K562 (cell line): ENCODE data around the gene ATXN2L. TPM values are rescaled to one million over a fixed set of nuclear protein-coding genes. Genes with fewer than 3 reads are reported as not detected.

Source experiments
- ATAC-seq: fragments of 200-7000 bp; cut with Tn5 transposase; 3 replicates; pipeline ENCODE4 v1.9.1; 2020; ENCODE audit warnings: moderate library complexity
- BruUV-seq: library from RNA; stranded (reverse); fragments of 400-500 nt; replicated peaks from 2 replicates; lab custom pipeline; 2021; lab: Mats Ljungman, UMichigan
- CTCF ChIA-PET: fragments of 300-600 bp; formaldehyde crosslinking; extraction: SDS; loops from one replicate; lab custom pipeline; 2021; ENCODE audit warnings: low intra/inter-chr PET ratio; lab: Yijun Ruan, JAX
- POLR2A ChIA-PET: fragments of 300-600, 350-650 bp; sonication (Branson Sonifier 250); formaldehyde crosslinking; extraction: SDS; loops from one replicate; lab custom pipeline; 2021; ENCODE audit warnings: antibody characterized with exemption, inconsistent platforms; lab: Yijun Ruan, JAX
- DNase-seq, 4 experiments: peaks; one replicate each; pipeline versions ENCODE4 v3.0.0 to v3.0.0-alpha.2; 2011 to 2018; ENCODE audit warnings: low spot score in 3 of 4, mixed read lengths in 3 of 4; ENCODE audit errors: extremely low read depth in 1 of 4
- FAIRE-seq: peaks from 2 replicates; lab custom pipeline; 2011; peaks lifted over from hg19 to GRCh38; lab: Jason Lieb, UNC
- H2AFZ ChIP-seq: 2 replicates; pipeline ENCODE4 v1.6.0; 2011; ENCODE audit warnings: low read depth, low read length, control low read depth, inconsistent platforms
- H3K27ac ChIP-seq: fragments of 200-600 bp; 3 replicates; pipeline ENCODE4 v1.8.0; 2011; ENCODE audit warnings: low read depth, mild to moderate bottlenecking, control low read depth, inconsistent platforms, low read length, moderate library complexity, mixed read lengths; ENCODE audit errors: extremely low read depth
- H3K27me3 ChIP-seq, 2 experiments: fragments of 300-600 bp in 1 of 2; 2 replicates in 1 of 2; 3 replicates in 1 of 2; pipeline versions ENCODE4 v1.6.0 to v1.8.0; 2011; ENCODE audit warnings: inconsistent platforms in 2 of 2, low read length in 2 of 2, mild to moderate bottlenecking in 1 of 2, mixed read lengths in 1 of 2, moderate library complexity in 1 of 2; ENCODE audit not compliant: control insufficient read depth in 2 of 2, insufficient read depth in 2 of 2
- H3K36me3 ChIP-seq: fragments of 300-600 bp; 3 replicates; pipeline ENCODE4 v1.8.0; 2011; ENCODE audit warnings: mild to moderate bottlenecking, low read length, inconsistent platforms; ENCODE audit not compliant: control insufficient read depth, insufficient read depth
- H3K4me1 ChIP-seq, 2 experiments: fragments of 200-600 bp in 1 of 2; replicated peaks in 1 of 2; 2 replicates in 1 of 2; 3 replicates in 1 of 2; pipeline versions ENCODE4 v1.5.1 to v1.8.0; 2011; ENCODE audit warnings: inconsistent platforms in 2 of 2, low read length in 2 of 2, mild to moderate bottlenecking in 1 of 2, mixed read lengths in 1 of 2, moderate library complexity in 1 of 2; ENCODE audit not compliant: control insufficient read depth in 2 of 2, insufficient read depth in 2 of 2
- H3K4me2 ChIP-seq: 2 replicates; pipeline ENCODE4 v1.6.1; 2011; ENCODE audit warnings: low read length, control low read depth, inconsistent platforms, mixed read lengths; ENCODE audit not compliant: insufficient read depth
- H3K4me3 ChIP-seq: fragments of 200-600 bp; sonication (generic), shearing (Covaris generic); 2 replicates; pipeline ENCODE4 v1.5.1; 2016; ENCODE audit warnings: control low read depth, inconsistent platforms
- H3K79me2 ChIP-seq: fragments of 200-600 bp; 3 replicates; pipeline ENCODE4 v1.8.0; 2011; ENCODE audit warnings: low read length, inconsistent platforms; ENCODE audit not compliant: control insufficient read depth, insufficient read depth
- H3K9ac ChIP-seq, 2 experiments: 2 replicates each; pipeline versions ENCODE4 v1.6.0 to v1.6.1; 2011; ENCODE audit warnings: low read depth in 2 of 2, low read length in 2 of 2, control low read depth in 1 of 2, inconsistent platforms in 1 of 2, mild to moderate bottlenecking in 1 of 2, mixed read lengths in 1 of 2; ENCODE audit not compliant: insufficient read depth in 1 of 2
- H3K9me1 ChIP-seq: one replicate; pipeline ENCODE4 v1.6.0; 2011; ENCODE audit warnings: inconsistent platforms, mild to moderate bottlenecking, low read length, moderate library complexity; ENCODE audit not compliant: control insufficient read depth, insufficient read depth
- H3K9me3 ChIP-seq: replicated peaks from 2 replicates; pipeline ENCODE4 v1.5.1; 2011; ENCODE audit warnings: low read depth, low read length, inconsistent platforms; ENCODE audit not compliant: control insufficient read depth, insufficient read depth
- H4K20me1 ChIP-seq: replicated peaks from 2 replicates; pipeline ENCODE4 v1.6.1; 2011; ENCODE audit warnings: low read length, inconsistent platforms, mixed read lengths; ENCODE audit not compliant: control insufficient read depth, insufficient read depth
- FIP1L1 ChIP-seq: fragments of 200-400 bp; formaldehyde crosslinking; IDR thresholded peaks from 2 replicates; pipeline ENCODE4 v1.6.1; 2018; ENCODE audit warnings: mild to moderate bottlenecking, low read depth, low read length; ENCODE audit not compliant: poor library complexity, severe bottlenecking
- GATAD2A ChIP-seq: fragments of 450-650 bp; IDR thresholded peaks from 2 replicates; pipeline ENCODE4 v1.6.1; 2017
- KAT7 ChIP-seq: sonication (generic); formaldehyde crosslinking; IDR thresholded peaks from 2 replicates; pipeline ENCODE4 v1.8.0; 2022; ENCODE audit warnings: missing genetic modification reagents, mild to moderate bottlenecking, borderline replicate concordance
- MTA2 ChIP-seq: fragments of 450-650 bp; IDR thresholded peaks from 2 replicates; pipeline ENCODE4 v1.6.1; 2016; ENCODE audit warnings: low read depth
- POLR2AphosphoS2 ChIP-seq: IDR thresholded peaks from 2 replicates; pipeline ENCODE4 v1.6.1; 2012; ENCODE audit warnings: low read length, improper control_type of control experiment
- POLR2AphosphoS5 ChIP-seq: IDR thresholded peaks from 2 replicates; pipeline ENCODE4 v1.6.1; 2011; ENCODE audit warnings: mild to moderate bottlenecking, low read depth, low read length, moderate library complexity; ENCODE audit not compliant: control insufficient read depth, insufficient read depth
- POLR2G ChIP-seq: fragments of 200-400 bp; formaldehyde crosslinking; IDR thresholded peaks from 2 replicates; pipeline ENCODE4 v1.6.1; 2017; ENCODE audit warnings: low read depth, mild to moderate bottlenecking, antibody characterized with exemption, low read length, moderate library complexity
- POLR2H ChIP-seq: IDR thresholded peaks from 2 replicates; pipeline ENCODE4 v1.6.1; 2016; ENCODE audit warnings: missing genetic modification characterization, low read depth, mild to moderate bottlenecking, control low read depth, missing compliant biosample characterization, moderate library complexity
- RBFOX2 ChIP-seq: fragments of 200-400 bp; formaldehyde crosslinking; IDR thresholded peaks from 2 replicates; pipeline ENCODE4 v1.6.1; 2017; ENCODE audit warnings: low read depth, mild to moderate bottlenecking, low read length, moderate library complexity
- RFX5 ChIP-seq: IDR thresholded peaks from 2 replicates; pipeline ENCODE4 v1.6.1; 2011; ENCODE audit warnings: low read depth, mild to moderate bottlenecking, improper control_type of control experiment, low read length
- SMAD3 ChIP-seq: fragments of 450-650 bp; formaldehyde crosslinking; conservative IDR thresholded peaks from 2 replicates; pipeline ENCODE4 v1.4.0; 2020; ENCODE audit warnings: mild to moderate bottlenecking
- SMC3 ChIP-seq: conservative IDR thresholded peaks from 2 replicates; pipeline ENCODE4 v1.6.1; 2011; ENCODE audit warnings: low read depth, low read length, improper control_type of control experiment; ENCODE audit not compliant: insufficient read depth
- TARDBP ChIP-seq: fragments of 450-650 bp; IDR thresholded peaks from 2 replicates; pipeline ENCODE4 v1.6.1; 2016
- ZNF133 ChIP-seq: fragments of 250-450 bp; sonication (Bioruptor Pico); IDR thresholded peaks from 2 replicates; pipeline ENCODE4 v1.4.0; 2020; ENCODE audit warnings: mild to moderate bottlenecking
- ZNF311 ChIP-seq: fragments of 250-450 bp; sonication (Bioruptor Pico); IDR thresholded peaks from 2 replicates; pipeline ENCODE4 v1.4.0; 2020; ENCODE audit warnings: mild to moderate bottlenecking, moderate library complexity
- ZNF384 ChIP-seq: IDR thresholded peaks from 2 replicates; pipeline ENCODE4 v1.6.1; 2012; ENCODE audit warnings: low read depth, low read length, improper control_type of control experiment
- ZNF586 ChIP-seq: fragments of 450-650 bp; formaldehyde crosslinking; conservative IDR thresholded peaks from 2 replicates; pipeline ENCODE4 v1.4.0; 2020; ENCODE audit warnings: mild to moderate bottlenecking, moderate library complexity
- WGBS: fragments of 100-300 bp; shearing (Covaris generic); methylation state at CpG from one replicate; pipeline ENCODE4 v1.1.6; 2016; ENCODE audit warnings: low coverage, mixed read lengths; ENCODE audit not compliant: insufficient coverage; ENCODE audit errors: missing lambda C conversion rate; 5-methylcytosine and 5-hydroxymethylcytosine counted together
- in situ Hi-C: fragments of 300-500 bp; cut with MboI; formaldehyde crosslinking; loops from 4 replicates; pipeline ENCODE4 v1.15.0; 2018; ENCODE audit warnings: inconsistent platforms, mixed read lengths
- intact Hi-C: fragments of 100-400 bp; cut with micrococcal nuclease; formaldehyde crosslinking; loops from 2 replicates; pipeline ENCODE4 v1.14.2; 2022
- polyA plus RNA-seq, 8 experiments: library from polyadenylated mRNA; depleted of rRNA in 4 of 8; stranded (reverse) in 5 of 8; unstranded in 3 of 8; fragments of >200 nt; fragmentation: Nextera tagmentation in 2 of 8; fragmentation: Illumina TruSeq in 1 of 8; extraction: Ambion mirVana in 2 of 8; extraction: Trizol in 1 of 8; gene quantifications; 2 replicates each; pipeline versions ENCODE4 v1.2.1 to v1.2.3, GENCODE V29; 2011 to 2014; ENCODE audit warnings: inconsistent platforms in 1 of 8, missing spikeins in 1 of 8
- total RNA-seq, 7 experiments: library from RNA; depleted of rRNA in 6 of 7; stranded (reverse); fragments of >200 nt in 6 of 7; fragmentation: Illumina TruSeq in 2 of 7; extraction: Trizol in 2 of 7; gene quantifications; 2 replicates each; pipeline versions ENCODE4 v1.2.1 to v1.2.3, GENCODE V29; 2011 to 2021; ENCODE audit warnings: low replicate concordance in 1 of 7
- TF ChIP-seq, protein P1 (sequence below): fragments of 250-450 bp; sonication (Bioruptor Pico); IDR thresholded peaks from 2 replicates; pipeline ENCODE4 v1.5.1; 2021; ENCODE audit warnings: mild to moderate bottlenecking
- TF ChIP-seq, protein P2 (sequence below): fragments of 150-350 bp; IDR thresholded peaks from 2 replicates; pipeline ENCODE4 v1.6.1; 2014; ENCODE audit warnings: low read depth, mild to moderate bottlenecking, low read length, borderline replicate concordance

Gene ATXN2L
- total and polyA plus RNA-seq, 9 of the 15 experiments (the other 6 are each of a cell fraction or from before 2014, with no cell fraction given) = 3.8 to 280 (median 37.2) TPM

DNA sequence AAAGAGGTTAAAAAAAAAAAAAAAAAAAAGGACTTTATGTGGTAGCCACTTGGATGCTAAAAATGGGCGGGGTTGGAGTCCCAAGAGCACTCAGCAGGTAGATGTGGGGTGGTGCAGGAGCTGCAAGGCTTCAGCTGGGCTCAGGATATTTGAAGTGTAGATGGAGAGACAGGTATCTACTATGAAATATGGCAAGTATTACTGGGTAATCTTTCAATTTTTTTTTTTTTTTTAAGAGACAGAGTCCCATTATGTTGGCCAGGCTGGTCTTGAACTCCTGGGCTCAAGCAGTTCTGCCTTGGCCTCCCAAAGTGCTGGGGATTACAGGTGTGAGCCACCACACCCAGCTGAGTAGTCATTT, 15.7 kb downstream of the ATXN2L start:
- no CpG with 5 or more reads among the region's 1 CpG for WGBS
- Histone ChIP-seq H3K36me3 (peaks cover 71% of the 10 kb centered on the region), H3K27me3 (no peaks in the 10 kb centered on the region), H3K9me1 (no peaks in the 10 kb centered on the region), H3K4me1 (peaks cover 0 to 20% of the 10 kb centered on the region in 2 experiments; a peak in 2 of 5 replicates), H3K9me3 (no peaks in the 10 kb centered on the region), H2AFZ (no peak overlapping the region), H4K20me1 (peaks cover 9% of the 10 kb centered on the region; the same call in 1 of the 2 replicates), H3K4me3 (no peak overlapping the region), H3K27ac (no peak overlapping the region), H3K79me2 (no peaks in the 10 kb centered on the region), H3K9ac (no peak overlapping the region), H3K4me2 (no peak overlapping the region)
- ATAC-seq (peak; percentile 18), FAIRE-seq (peak; percentile 40), DNase-seq (no peak)
- ChIA-PET CTCF (no interaction called here), POLR2A (interaction anchor here (0.5 to 5.9 kb wide), 8 partner anchors 7 to 117 kb away, joined by 3 to 72 read pairs (median 5); partner anchors contain the start of genes SH2B1 and TUFM)
- in situ Hi-C loops (no loop called here), intact Hi-C loops (no loop called here)
- no TSS peak for BruUV-seq
- TF ChIP-seq ZNF311 (CRISPR knock-in tag) = no peak
- no peak for TF ChIP-seq TARDBP
- TF ChIP-seq ZNF384 = peak; percentile 39; the same call in 1 of the 2 replicates
- TF ChIP-seq RFX5 = no peak
- no peak for TF ChIP-seq SMC3
- TF ChIP-seq POLR2AphosphoS2 = 0 out of 2 replicates have a peak, but pooled peaks have one; percentile 1
- TF ChIP-seq SMAD3 = no peak
- TF ChIP-seq POLR2H (tag) = peak; percentile 61; the same call in 1 of the 2 replicates
- TF ChIP-seq MTA2 = no peak
- 0 out of 2 replicates have a peak, but pooled peaks have one; percentile 8 for TF ChIP-seq POLR2AphosphoS5
- no peak for TF ChIP-seq ZNF586
- TF ChIP-seq GATAD2A = no peak
- TF ChIP-seq POLR2G = peak; percentile 49; the same call in 1 of the 2 replicates
- TF ChIP-seq, protein P1, sequence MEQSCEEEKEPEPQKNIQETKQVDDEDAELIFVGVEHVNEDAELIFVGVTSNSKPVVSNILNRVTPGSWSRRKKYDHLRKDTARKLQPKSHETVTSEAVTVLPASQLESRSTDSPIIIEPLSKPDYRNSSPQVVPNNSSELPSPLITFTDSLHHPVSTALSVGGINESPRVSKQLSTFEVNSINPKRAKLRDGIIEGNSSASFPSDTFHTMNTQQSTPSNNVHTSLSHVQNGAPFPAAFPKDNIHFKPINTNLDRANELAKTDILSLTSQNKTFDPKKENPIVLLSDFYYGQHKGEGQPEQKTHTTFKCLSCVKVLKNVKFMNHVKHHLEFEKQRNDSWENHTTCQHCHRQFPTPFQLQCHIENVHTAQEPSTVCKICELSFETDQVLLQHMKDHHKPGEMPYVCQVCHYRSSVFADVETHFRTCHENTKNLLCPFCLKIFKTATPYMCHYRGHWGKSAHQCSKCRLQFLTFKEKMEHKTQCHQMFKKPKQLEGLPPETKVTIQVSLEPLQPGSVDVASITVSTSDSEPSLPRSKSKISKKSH (CRISPR knock-in tag) = no peak
- no peak for TF ChIP-seq FIP1L1
- TF ChIP-seq KAT7 (CRISPR knock-in tag) = no peak
- peak; percentile 43; the same call in 1 of the 2 replicates for TF ChIP-seq RBFOX2
- no peak for TF ChIP-seq ZNF133 (CRISPR knock-in tag)
- TF ChIP-seq, protein P2, sequence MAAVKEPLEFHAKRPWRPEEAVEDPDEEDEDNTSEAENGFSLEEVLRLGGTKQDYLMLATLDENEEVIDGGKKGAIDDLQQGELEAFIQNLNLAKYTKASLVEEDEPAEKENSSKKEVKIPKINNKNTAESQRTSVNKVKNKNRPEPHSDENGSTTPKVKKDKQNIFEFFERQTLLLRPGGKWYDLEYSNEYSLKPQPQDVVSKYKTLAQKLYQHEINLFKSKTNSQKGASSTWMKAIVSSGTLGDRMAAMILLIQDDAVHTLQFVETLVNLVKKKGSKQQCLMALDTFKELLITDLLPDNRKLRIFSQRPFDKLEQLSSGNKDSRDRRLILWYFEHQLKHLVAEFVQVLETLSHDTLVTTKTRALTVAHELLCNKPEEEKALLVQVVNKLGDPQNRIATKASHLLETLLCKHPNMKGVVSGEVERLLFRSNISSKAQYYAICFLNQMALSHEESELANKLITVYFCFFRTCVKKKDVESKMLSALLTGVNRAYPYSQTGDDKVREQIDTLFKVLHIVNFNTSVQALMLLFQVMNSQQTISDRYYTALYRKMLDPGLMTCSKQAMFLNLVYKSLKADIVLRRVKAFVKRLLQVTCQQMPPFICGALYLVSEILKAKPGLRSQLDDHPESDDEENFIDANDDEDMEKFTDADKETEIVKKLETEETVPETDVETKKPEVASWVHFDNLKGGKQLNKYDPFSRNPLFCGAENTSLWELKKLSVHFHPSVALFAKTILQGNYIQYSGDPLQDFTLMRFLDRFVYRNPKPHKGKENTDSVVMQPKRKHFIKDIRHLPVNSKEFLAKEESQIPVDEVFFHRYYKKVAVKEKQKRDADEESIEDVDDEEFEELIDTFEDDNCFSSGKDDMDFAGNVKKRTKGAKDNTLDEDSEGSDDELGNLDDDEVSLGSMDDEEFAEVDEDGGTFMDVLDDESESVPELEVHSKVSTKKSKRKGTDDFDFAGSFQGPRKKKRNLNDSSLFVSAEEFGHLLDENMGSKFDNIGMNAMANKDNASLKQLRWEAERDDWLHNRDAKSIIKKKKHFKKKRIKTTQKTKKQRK = no peak
